ENCODE results near the gene TP53BP2.

TP53BP2 gene

DNA sequence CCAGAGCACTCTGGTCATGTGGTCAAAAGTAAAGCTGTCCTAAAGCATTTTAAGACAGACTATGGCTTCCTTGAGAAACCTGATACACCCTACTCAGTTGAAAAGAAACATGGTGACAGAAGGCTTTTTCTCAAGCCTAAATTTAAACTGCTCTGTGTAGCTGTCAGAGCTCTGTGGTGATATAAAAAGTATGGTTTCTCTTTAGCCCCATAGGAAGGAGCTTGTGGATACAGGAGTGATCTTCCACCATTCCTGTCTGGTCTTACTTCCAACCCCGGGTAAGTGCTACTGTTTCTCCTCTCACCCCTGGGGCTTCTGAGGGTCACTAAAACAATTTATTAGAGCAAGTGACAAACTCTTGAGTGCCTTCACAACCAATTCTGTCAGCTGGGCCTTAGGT, 8.5 kb downstream of the TP53BP2 start:
- Histone ChIP-seq H3K4me3 (ENCODE audit: low read length, poor library complexity, severe bottlenecking) (no peak overlapping the region), H3K79me2 (ENCODE audit: insufficient read depth, low read length) (peaks cover 98% of the 10 kb centered on the region), H3K36me3 (ENCODE audit: insufficient read depth, low read length) (no peaks in the 10 kb centered on the region), H3F3A (ENCODE audit: low read depth) (peaks cover 3% of the 10 kb centered on the region; the same call in 1 of the 2 replicates), H3K9me3 (ENCODE audit: insufficient read depth, low read depth, low read length) (no peaks in the 10 kb centered on the region), H3K4me2 (ENCODE audit: low read depth, low read length, poor library complexity, severe bottlenecking) (peak overlapping the region; percentile 49), H2AFZ (ENCODE audit: low read length) (no peak overlapping the region), H4K20me1 (ENCODE audit: insufficient read depth, low read length, poor library complexity, severe bottlenecking) (peaks cover 80% of the 10 kb centered on the region), H3K9me2 (replicated peaks; ENCODE audit: low read depth, low read length) (no peaks in the 10 kb centered on the region), H3K27me3 (ENCODE audit: insufficient read depth, low read length, poor library complexity, severe bottlenecking) (no peaks in the 10 kb centered on the region), H3K9ac (ENCODE audit: low read depth, low read length, poor library complexity, severe bottlenecking) (no peak overlapping the region), H3K4me1 (ENCODE audit: insufficient read depth, low read length, poor library complexity, severe bottlenecking) (peaks cover 71% of the 10 kb centered on the region)
- TF ChIP-seq EZH2phosphoT487 (IDR thresholded peaks at IDR 0.05; ENCODE audit: borderline replicate concordance), result no peak
- TF ChIP-seq, protein P1, sequence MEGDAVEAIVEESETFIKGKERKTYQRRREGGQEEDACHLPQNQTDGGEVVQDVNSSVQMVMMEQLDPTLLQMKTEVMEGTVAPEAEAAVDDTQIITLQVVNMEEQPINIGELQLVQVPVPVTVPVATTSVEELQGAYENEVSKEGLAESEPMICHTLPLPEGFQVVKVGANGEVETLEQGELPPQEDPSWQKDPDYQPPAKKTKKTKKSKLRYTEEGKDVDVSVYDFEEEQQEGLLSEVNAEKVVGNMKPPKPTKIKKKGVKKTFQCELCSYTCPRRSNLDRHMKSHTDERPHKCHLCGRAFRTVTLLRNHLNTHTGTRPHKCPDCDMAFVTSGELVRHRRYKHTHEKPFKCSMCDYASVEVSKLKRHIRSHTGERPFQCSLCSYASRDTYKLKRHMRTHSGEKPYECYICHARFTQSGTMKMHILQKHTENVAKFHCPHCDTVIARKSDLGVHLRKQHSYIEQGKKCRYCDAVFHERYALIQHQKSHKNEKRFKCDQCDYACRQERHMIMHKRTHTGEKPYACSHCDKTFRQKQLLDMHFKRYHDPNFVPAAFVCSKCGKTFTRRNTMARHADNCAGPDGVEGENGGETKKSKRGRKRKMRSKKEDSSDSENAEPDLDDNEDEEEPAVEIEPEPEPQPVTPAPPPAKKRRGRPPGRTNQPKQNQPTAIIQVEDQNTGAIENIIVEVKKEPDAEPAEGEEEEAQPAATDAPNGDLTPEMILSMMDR (conservative IDR thresholded peaks at IDR 0.05; ENCODE audit: low read length), result no peak

DNA sequence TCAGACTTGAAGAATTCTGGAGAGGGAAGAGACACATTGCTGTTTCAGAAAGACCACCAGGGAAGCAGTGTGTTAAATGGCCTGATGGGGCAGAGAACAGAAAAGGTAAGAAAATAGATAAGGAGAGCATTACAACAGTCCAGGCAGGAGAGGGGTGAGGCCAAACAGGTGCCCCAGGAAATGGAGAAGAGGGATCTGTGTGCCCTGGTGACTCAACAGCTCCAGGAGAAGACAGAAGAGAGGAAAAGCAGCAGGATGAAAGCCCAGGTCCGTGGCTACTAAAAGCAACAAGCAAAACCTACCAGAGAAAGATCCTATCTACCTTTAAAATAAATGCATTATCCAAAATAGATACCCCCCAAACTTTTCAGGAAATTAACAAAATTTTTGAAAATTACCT, 9.2 kb downstream of the TP53BP2 start:
- no peaks in the 10 kb centered on the region for H3K9me2 ChIP-seq (replicated peaks; ENCODE audit: low read depth, low read length)
- H3F3A ChIP-seq (ENCODE audit: low read depth), result peaks cover 3% of the 10 kb centered on the region; the same call in 1 of the 2 replicates
- H3K9me3 ChIP-seq (ENCODE audit: insufficient read depth, low read depth, low read length), result no peaks in the 10 kb centered on the region
- H3K27me3 ChIP-seq (ENCODE audit: insufficient read depth, low read length, poor library complexity, severe bottlenecking), result no peaks in the 10 kb centered on the region
- peaks cover 74% of the 10 kb centered on the region for H3K4me1 ChIP-seq (ENCODE audit: insufficient read depth, low read length, poor library complexity, severe bottlenecking)
- H3K4me2 ChIP-seq (ENCODE audit: low read depth, low read length, poor library complexity, severe bottlenecking), result peak overlapping the region; percentile 49
- peaks cover 98% of the 10 kb centered on the region for H3K79me2 ChIP-seq (ENCODE audit: insufficient read depth, low read length)
- peak overlapping the region; percentile 20 for H3K4me3 ChIP-seq (ENCODE audit: low read length, poor library complexity, severe bottlenecking)
- peak overlapping the region; percentile 2 for H3K9ac ChIP-seq (ENCODE audit: low read depth, low read length, poor library complexity, severe bottlenecking)
- peaks cover 82% of the 10 kb centered on the region for H4K20me1 ChIP-seq (ENCODE audit: insufficient read depth, low read length, poor library complexity, severe bottlenecking)
- H3K36me3 ChIP-seq (ENCODE audit: insufficient read depth, low read length), result no peaks in the 10 kb centered on the region
- H2AFZ ChIP-seq (ENCODE audit: low read length), result no peak overlapping the region
- TF ChIP-seq EZH2phosphoT487 (IDR thresholded peaks at IDR 0.05; ENCODE audit: borderline replicate concordance), result no peak
- TF ChIP-seq, protein P1 (conservative IDR thresholded peaks at IDR 0.05; ENCODE audit: low read length), result no peak

DNA sequence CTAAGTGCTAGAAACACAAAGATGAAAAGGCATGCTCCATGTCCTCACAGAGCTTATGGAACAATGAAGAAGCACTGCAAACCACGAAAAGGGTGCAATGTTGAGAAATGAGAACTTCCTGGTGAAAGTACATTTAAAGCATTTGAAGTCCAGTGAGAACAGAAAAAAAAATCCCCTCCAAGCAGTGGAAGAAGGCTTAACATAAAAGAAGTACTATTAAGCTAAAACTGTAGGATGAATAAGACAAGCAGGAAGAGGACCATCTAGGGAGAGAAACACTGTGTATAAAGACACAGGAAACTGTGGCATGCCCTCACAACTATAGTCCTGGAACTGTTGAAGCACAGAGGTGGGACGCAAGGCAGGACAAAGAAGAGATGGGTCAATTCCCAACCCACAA, 10.0 kb downstream of the TP53BP2 start:
- peaks cover 76% of the 10 kb centered on the region for H4K20me1 ChIP-seq (ENCODE audit: insufficient read depth, low read length, poor library complexity, severe bottlenecking)
- H3K79me2 ChIP-seq (ENCODE audit: insufficient read depth, low read length), result peaks cover 96% of the 10 kb centered on the region
- H3K9me3 ChIP-seq (ENCODE audit: insufficient read depth, low read depth, low read length), result no peaks in the 10 kb centered on the region
- H3F3A ChIP-seq (ENCODE audit: low read depth), result no peaks in the 10 kb centered on the region; the same call in 1 of the 2 replicates
- TF ChIP-seq EZH2phosphoT487 (IDR thresholded peaks at IDR 0.05; ENCODE audit: borderline replicate concordance), result no peak
- TF ChIP-seq, protein P1 (conservative IDR thresholded peaks at IDR 0.05; ENCODE audit: low read length), result no peak
- no peak overlapping the region for H2AFZ ChIP-seq (ENCODE audit: low read length)
- H3K27me3 ChIP-seq (ENCODE audit: insufficient read depth, low read length, poor library complexity, severe bottlenecking), result no peaks in the 10 kb centered on the region
- no peaks in the 10 kb centered on the region for H3K9me2 ChIP-seq (replicated peaks; ENCODE audit: low read depth, low read length)
- H3K36me3 ChIP-seq (ENCODE audit: insufficient read depth, low read length), result no peaks in the 10 kb centered on the region
- H3K4me1 ChIP-seq (ENCODE audit: insufficient read depth, low read length, poor library complexity, severe bottlenecking), result peaks cover 70% of the 10 kb centered on the region
- H3K4me3 ChIP-seq (ENCODE audit: low read length, poor library complexity, severe bottlenecking), result peak overlapping the region; percentile 20
- H3K9ac ChIP-seq (ENCODE audit: low read depth, low read length, poor library complexity, severe bottlenecking), result no peak overlapping the region
- peak overlapping the region; percentile 49 for H3K4me2 ChIP-seq (ENCODE audit: low read depth, low read length, poor library complexity, severe bottlenecking)
